LNCaP clone FGC (cell line): ENCODE measurements around the gene OR5AC2.
A peak's percentile ranks its signal among the peaks of the same experiment; 100 is the strongest.

Source experiments
- DNase-seq: peaks from one replicate; pipeline ENCODE4 v3.0.0-alpha.2; 2011; ENCODE audit warnings: low read depth
- H3K4me3 ChIP-seq: 2 replicates; pipeline ENCODE4 v1.5.1; 2011; ENCODE audit warnings: mild to moderate bottlenecking, low read depth, low read length, control low read depth
- TF ChIP-seq, protein P1 (sequence below): IDR thresholded peaks from 2 replicates; pipeline ENCODE4 v1.5.1; 2012; ENCODE audit warnings: mild to moderate bottlenecking; ENCODE audit not compliant: control insufficient read depth, insufficient read depth; ENCODE audit errors: extremely low read depth

The OR5AC2 gene

DNA sequence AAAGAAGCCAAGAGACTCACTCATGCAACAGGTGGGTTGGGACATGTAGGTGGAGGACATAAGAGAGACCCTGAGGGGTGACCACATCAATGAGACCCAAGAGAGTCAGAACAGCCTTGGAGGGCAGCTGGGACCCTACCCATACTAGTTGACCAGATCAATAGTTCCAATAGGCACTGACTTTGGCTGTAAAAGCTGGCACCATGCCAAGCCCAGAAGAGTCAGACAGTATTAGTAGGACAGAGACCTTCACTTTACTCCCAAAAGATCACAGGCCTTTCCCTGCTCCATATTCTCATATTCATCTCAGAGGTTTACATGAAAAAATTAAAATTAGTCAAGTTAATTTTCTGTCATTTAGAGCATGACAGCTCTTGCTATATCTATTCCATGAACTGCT is 30.9 kb upstream of the OR5AC2 start:
- no peak overlapping the region for H3K4me3 ChIP-seq
- TF ChIP-seq, protein P1, sequence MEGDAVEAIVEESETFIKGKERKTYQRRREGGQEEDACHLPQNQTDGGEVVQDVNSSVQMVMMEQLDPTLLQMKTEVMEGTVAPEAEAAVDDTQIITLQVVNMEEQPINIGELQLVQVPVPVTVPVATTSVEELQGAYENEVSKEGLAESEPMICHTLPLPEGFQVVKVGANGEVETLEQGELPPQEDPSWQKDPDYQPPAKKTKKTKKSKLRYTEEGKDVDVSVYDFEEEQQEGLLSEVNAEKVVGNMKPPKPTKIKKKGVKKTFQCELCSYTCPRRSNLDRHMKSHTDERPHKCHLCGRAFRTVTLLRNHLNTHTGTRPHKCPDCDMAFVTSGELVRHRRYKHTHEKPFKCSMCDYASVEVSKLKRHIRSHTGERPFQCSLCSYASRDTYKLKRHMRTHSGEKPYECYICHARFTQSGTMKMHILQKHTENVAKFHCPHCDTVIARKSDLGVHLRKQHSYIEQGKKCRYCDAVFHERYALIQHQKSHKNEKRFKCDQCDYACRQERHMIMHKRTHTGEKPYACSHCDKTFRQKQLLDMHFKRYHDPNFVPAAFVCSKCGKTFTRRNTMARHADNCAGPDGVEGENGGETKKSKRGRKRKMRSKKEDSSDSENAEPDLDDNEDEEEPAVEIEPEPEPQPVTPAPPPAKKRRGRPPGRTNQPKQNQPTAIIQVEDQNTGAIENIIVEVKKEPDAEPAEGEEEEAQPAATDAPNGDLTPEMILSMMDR: no peak
- DNase-seq: no peak

DNA sequence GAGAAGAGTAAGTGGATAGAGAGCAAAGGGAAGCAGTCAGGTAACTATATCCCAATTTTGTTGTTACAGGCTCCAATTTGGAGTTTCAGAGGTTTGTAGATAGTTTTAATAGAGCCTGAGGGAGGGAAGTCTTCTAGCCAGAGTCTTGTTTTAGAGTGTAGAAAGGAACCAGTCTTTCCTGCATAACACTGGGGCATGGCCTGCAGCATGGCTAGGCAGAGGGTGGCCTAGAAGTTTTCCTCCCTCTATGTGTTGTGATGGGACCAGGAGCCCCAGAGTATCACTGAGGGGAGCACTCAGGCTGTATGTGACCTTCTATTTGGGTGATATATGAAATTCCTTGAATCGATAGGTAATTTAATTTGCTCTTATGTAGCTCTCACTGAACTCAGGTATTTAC is 29.3 kb upstream of the OR5AC2 start:
- no peak overlapping the region for H3K4me3 ChIP-seq
- DNase-seq: no peak
- TF ChIP-seq, protein P1: no peak

DNA sequence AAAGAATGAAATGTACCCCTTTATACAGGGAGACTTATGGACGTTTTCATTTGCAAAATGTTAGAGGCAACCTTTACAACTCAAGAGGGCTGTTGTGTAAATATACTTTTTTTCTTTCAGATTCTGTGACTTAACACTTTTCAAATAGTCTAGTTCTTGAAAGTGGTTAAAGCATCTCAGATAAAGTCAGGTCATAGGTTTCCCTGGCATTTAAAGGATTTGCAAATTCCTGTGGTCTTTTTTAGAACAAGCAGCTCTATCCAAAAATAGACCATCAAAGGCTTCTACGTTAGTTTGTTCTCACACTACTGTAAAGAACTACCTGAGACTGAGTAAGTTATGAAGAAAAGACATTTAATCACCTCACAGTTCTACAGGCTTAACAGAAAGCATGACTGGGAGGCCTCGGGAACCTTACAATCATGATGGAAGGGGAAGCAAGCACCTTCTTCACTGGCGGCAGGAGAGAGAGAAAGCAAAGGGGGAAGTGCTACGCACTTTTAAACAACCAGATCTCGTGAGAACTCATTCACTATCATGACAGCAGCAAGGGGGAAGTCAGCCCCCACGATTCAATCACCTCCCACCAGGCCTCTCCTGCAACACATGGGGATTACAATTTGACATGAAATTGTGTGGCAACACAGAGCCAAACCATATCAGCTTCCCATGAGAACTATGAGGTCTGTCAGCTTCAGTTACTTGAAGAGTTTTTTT is 28.6 kb upstream of the OR5AC2 start:
- TF ChIP-seq, protein P1: no peak
- H3K4me3 ChIP-seq: no peak overlapping the region
- no peak for DNase-seq

DNA sequence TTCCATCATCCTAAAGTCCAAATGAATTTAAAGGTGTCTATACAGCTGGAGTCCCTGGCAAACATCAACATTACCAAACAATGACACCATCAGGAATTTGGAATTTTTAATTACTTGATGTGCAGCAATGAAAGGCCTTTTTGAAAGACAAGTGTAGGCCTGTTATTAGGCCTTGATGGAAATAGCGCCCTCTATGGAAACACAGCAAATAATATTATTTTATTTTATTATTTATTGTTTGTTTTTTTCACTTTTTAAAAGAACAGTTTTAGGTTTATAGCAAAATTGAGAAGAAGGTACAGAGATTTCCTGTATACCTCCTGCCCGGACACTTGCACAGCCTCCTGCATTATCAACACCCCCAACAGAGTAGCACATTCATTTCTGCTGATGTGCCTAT is 18.1 kb upstream of the OR5AC2 start:
- no peak overlapping the region for H3K4me3 ChIP-seq
- TF ChIP-seq, protein P1: 0 out of 2 replicates have a peak, but pooled peaks have one; percentile 3
- no peak for DNase-seq

DNA sequence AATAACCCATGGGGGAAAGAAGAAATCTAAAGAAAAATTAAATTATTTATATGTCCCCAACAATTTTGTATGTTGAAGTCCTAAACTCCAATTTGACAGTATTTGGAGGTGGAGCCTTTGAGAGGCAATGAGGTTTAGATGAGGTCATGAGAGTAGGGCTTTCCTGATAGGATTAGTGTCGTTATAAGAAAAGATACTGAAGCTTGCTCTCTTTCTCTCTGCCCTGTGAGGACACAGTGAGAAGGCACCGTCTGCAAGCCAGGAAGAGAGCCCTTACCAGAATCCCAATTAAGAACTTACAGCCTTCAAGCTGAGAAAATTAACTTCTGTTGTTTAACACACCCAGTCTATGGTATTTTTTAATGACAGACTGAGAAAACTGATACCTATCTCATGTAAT is 16.1 kb upstream of the OR5AC2 start:
- TF ChIP-seq, protein P1: no peak
- no peak overlapping the region for H3K4me3 ChIP-seq
- DNase-seq: no peak

DNA sequence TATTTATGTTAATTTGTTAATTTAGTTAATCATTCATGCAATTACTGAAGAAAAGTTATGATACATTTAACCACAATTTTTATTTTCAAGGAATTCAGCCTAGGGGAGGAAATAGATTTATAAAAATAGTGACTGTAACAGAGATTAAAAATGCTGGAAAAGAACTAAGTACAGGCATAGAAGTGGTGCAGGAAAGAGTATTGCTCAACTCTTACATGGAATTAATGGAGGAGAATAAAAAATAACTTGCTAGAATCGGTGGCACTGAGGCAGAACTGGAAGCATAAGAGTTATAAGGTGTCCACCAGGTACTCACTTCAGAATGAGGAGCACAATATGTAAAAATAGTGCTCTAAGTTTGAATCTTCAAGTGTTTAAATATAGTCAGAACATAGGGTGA is 13.5 kb upstream of the OR5AC2 start:
- DNase-seq: no peak
- no peak overlapping the region for H3K4me3 ChIP-seq
- TF ChIP-seq, protein P1: no peak

DNA sequence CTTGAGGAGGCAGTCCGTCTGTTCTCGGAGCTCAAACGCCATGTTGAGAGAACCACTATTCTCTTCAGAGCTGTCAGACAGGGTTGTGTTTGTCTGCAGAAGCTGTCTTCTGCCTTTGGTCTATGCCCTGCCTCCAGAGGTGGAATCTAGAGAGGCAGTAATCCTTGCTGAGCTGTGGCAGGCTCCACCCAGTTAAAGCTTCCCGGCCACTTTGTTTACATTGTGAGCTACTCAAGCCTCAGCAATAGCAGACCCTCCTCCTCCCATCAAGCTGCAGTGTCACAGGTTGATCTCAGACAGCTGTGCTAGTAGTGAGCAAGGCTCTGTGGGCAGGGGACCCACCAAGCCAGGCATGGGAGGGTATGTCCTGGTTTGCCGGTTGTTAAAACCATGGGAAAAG is 8.9 kb downstream of the OR5AC2 start:
- no peak overlapping the region for H3K4me3 ChIP-seq
- DNase-seq: no peak
- TF ChIP-seq, protein P1: no peak
